ENCODE measurements around the gene SUGP1.

SUGP1 gene

DNA sequence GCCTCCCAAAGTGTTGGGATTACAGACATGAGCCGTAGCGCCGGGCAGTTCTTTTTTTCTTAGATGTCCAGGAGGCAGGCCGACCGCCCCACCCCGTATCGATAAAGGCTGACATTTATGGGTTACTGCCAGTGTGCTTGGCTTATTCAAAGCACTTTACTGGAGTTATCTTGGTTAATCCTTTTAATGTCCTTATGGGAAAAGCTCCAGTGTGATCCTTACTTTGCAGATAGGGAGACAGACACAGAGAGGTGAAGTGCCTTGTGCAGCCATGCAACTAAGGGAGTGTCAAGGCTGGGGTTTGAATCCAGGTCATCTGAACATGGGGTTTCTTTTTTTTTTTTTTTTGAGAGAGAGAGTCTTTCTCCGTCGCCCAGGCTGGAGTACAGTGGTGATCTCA, 89.3 kb downstream of the SUGP1 start:
- Histone ChIP-seq H3K4me1 (ENCODE audit: control insufficient read depth, insufficient read depth, low read length) (no peaks in the 10 kb centered on the region), H3K9ac (ENCODE audit: low read length) (no peak overlapping the region), H3K27me3 (ENCODE audit: control insufficient read depth, insufficient read depth, low read length) (peaks cover 10% of the 10 kb centered on the region), H3K9me3 (ENCODE audit: control insufficient read depth, low read length) (no peaks in the 10 kb centered on the region), H3K4me3 (ENCODE audit: low read length) (no peak overlapping the region), H3K36me3 (ENCODE audit: control insufficient read depth, insufficient read depth, low read length) (no peaks in the 10 kb centered on the region)

DNA sequence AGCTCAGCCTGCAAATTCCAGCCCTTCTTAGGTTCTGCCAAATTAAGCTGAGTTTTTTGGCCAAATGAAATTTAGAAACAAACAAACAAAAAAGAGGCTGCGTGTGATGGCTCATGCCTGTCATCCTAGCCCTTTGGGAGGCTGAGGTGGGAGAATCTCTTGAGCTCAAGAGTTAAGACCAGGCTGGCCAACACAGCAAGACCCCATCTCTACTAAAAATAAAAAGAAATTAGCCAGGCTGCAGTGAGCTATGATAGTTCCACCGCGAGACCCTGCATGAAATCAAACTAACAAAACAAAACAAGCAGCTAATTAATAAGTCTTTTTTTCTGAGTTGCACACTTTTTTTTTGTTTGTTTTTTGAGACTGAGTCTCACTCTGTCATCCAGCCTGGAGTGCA, 90.6 kb downstream of the SUGP1 start:
- peaks cover 19% of the 10 kb centered on the region for H3K27me3 ChIP-seq (ENCODE audit: control insufficient read depth, insufficient read depth, low read length)

DNA sequence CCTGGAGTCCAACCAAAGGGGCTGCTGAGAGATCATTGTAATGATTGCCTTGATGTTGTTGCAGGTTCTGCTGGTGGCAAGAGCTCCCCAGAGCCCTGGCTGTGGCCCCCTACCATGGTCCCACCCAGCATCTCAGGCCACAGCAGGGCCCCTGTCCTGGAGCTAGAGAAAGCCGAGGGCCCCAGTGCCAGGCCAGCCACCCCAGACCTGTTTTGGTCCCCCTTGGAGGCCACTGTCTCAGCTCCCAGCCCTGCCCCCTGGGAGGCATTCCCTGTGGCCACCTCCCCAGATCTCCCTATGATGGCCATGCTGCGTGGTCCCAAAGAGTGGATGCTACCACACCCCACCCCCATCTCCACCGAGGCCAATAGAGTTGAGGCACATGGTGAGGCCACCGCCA, 93.1 kb downstream of the SUGP1 start:
- Histone ChIP-seq H3K9ac (ENCODE audit: low read length) (no peak overlapping the region), H3K36me3 (ENCODE audit: control insufficient read depth, insufficient read depth, low read length) (no peaks in the 10 kb centered on the region), H3K4me1 (ENCODE audit: control insufficient read depth, insufficient read depth, low read length) (peaks cover 11% of the 10 kb centered on the region), H3K4me3 (ENCODE audit: low read length) (no peak overlapping the region), H3K9me3 (ENCODE audit: control insufficient read depth, low read length) (no peaks in the 10 kb centered on the region), H3K27me3 (ENCODE audit: control insufficient read depth, insufficient read depth, low read length) (peaks cover 30% of the 10 kb centered on the region)

More for the DNA sequence above, 90.6 kb downstream of the SUGP1 start:
- H3K36me3 ChIP-seq (ENCODE audit: control insufficient read depth, insufficient read depth, low read length) = no peaks in the 10 kb centered on the region
- peaks cover 9% of the 10 kb centered on the region for H3K4me1 ChIP-seq (ENCODE audit: control insufficient read depth, insufficient read depth, low read length)
- H3K4me3 ChIP-seq (ENCODE audit: low read length) = no peak overlapping the region
- H3K9me3 ChIP-seq (ENCODE audit: control insufficient read depth, low read length) = no peaks in the 10 kb centered on the region
- no peak overlapping the region for H3K9ac ChIP-seq (ENCODE audit: low read length)

DNA sequence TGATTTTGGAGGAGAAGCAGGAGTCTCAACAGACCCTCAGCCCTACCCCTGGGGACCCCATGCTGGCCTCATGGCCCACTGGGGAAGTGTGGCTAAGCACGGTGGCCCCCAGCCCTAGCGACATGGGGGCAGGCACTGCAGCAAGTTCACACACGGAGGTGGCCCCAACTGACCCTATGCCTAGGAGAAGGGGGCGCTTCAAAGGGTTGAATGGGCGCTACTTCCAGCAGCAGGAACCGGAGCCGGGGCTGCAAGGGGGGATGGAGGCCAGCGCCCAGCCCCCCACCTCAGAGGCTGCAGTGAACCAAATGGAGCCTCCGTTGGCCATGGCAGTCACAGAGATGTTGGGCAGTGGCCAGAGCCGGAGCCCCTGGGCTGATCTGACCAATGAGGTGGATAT, 93.6 kb downstream of the SUGP1 start:
- Histone ChIP-seq H3K9me3 (ENCODE audit: control insufficient read depth, low read length) (no peaks in the 10 kb centered on the region), H3K9ac (ENCODE audit: low read length) (no peak overlapping the region), H3K4me3 (ENCODE audit: low read length) (no peak overlapping the region), H3K4me1 (ENCODE audit: control insufficient read depth, insufficient read depth, low read length) (peaks cover 11% of the 10 kb centered on the region), H3K27me3 (ENCODE audit: control insufficient read depth, insufficient read depth, low read length) (peaks cover 30% of the 10 kb centered on the region), H3K36me3 (ENCODE audit: control insufficient read depth, insufficient read depth, low read length) (no peaks in the 10 kb centered on the region)

DNA sequence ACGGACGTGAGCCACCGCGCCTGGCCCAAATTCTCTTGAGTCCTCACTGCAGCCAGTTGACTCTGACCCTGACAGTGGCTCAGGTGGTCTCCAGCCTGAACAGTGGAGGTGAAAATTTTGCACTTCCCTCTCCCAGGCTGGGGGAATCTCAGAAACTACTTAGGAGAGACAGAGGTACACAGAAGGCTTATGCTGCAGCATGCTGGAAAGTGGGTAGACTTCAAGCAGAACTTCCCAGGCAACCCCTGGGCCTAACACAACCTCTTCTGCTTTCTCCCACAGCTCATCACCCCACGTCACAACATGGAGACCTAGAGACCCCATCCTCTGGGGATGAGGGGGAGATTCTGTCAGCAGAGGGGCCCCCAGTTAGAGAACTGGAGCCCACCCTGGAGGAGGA, 94.1 kb downstream of the SUGP1 start:
- Histone ChIP-seq H3K27me3 (ENCODE audit: control insufficient read depth, insufficient read depth, low read length) (peaks cover 30% of the 10 kb centered on the region), H3K9me3 (ENCODE audit: control insufficient read depth, low read length) (no peaks in the 10 kb centered on the region), H3K36me3 (ENCODE audit: control insufficient read depth, insufficient read depth, low read length) (no peaks in the 10 kb centered on the region)

More for the DNA sequence above, 94.1 kb downstream of the SUGP1 start:
- Histone ChIP-seq H3K4me3 (ENCODE audit: low read length) (no peak overlapping the region), H3K4me1 (ENCODE audit: control insufficient read depth, insufficient read depth, low read length) (peaks cover 11% of the 10 kb centered on the region), H3K9ac (ENCODE audit: low read length) (no peak overlapping the region)
